Measurements from ENCODE around the gene WDR27.
"Not testable (repeated sequence)": the region's sequence is repeated elsewhere in the genome, so short reads cannot be mapped to it uniquely, and the experiment has no call there.

- TF ChIP-seq CTCF (IDR thresholded peaks at IDR 0.05; ENCODE audit: poor library complexity, severe bottlenecking); EP300 (conservative IDR thresholded peaks at IDR 0.05; ENCODE audit: poor library complexity, severe bottlenecking); EZH2 (IDR thresholded peaks at IDR 0.05; ENCODE audit: borderline replicate concordance, insufficient read depth, low read length, poor library complexity, severe bottlenecking): not testable (repeated sequence)
These were observed 235.6 kb downstream of the WDR27 start for GRCh38 chr6:169466256-169466655.

Measured in neural cell (in vitro differentiated cells).